ENCODE data around the gene MPPED1. TPM values are rescaled to one million over a fixed set of nuclear protein-coding genes. Genes with fewer than 3 reads are reported as not detected.

MPPED1 gene
- total and polyA plus RNA-seq, 2 donors (not counting 3 experiments of a cell fraction or from before 2014, with no cell fraction given), result not detected

DNA sequence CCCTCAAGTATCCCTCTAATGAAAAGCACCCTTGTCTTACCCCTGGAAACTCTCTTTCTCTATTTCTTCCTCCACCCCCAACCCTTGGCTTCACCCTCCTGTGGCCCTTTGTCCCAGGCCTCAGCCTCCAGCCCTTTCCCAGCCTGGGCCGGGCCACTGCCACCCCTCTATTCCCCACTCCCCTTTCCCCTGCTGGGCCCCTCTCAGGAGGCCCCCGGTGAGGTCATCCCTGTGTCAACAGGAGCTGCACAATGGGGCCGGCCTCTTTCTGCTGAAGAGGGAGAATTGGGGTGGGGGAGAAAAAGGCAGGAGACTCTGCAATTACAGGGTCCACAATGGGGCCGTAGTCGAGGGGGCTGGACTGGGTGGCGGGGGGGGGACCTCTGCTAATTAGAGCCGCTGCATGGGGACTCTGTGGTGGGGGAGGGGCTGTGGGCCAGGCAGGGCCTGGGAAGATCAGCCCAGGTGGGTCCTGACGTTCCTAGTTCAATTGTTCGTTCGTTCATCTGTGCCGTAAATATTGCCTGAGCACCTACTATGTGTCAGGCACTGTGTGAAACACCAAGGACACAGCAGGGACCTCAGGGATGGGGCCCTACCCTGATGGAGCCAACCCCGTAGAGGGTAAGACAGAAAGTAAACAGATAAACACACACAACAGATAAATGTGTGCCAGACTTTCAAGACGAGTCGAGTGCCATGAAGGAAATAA lies 18.5 kb upstream of the MPPED1 start:
- no TSS peak for BruUV-seq (replicated peaks)
- Histone ChIP-seq H3K9me3 (replicated peaks; ENCODE audit: control insufficient read depth, insufficient read depth, low read length) (no peaks in the 10 kb centered on the region), H3K4me1 (ENCODE audit: control insufficient read depth, extremely low read depth, insufficient read depth, low read length) (no peaks in the 10 kb centered on the region), H3K9ac (replicated peaks; ENCODE audit: extremely low read depth, insufficient read depth, low read length) (no peak overlapping the region), H3K9me1 (replicated peaks; ENCODE audit: control insufficient read depth, extremely low read depth, insufficient read depth, low read length) (no peaks in the 10 kb centered on the region), H2AFZ (ENCODE audit: low read depth, low read length) (no peak overlapping the region), H3K36me3 (ENCODE audit: control insufficient read depth in 2 of 2, extremely low read depth in 1 of 2, insufficient read depth in 2 of 2, low read length in 2 of 2) (no peaks in the 10 kb centered on the region), H3K79me2 (ENCODE audit: control insufficient read depth, insufficient read depth, low read length) (no peaks in the 10 kb centered on the region), H3K27me3 (ENCODE audit: control insufficient read depth in 2 of 2, insufficient read depth in 2 of 2, low read length in 2 of 2) (peaks cover 0 to 3% of the 10 kb centered on the region in 2 experiments), H3K4me3 (replicated peaks in 1 of 3; ENCODE audit: insufficient read depth in 1 of 3, low read depth in 1 of 3, low read length in 3 of 3) (no peak overlapping the region), H3K27ac (ENCODE audit: insufficient read depth, low read depth, low read length) (no peak overlapping the region), H3K4me2 (ENCODE audit: insufficient read depth, low read length) (no peak overlapping the region), H4K20me1 (replicated peaks; ENCODE audit: control insufficient read depth, extremely low read depth, insufficient read depth, low read length) (no peaks in the 10 kb centered on the region)
- TF ChIP-seq GATA2 (IDR thresholded peaks at IDR 0.05; ENCODE audit: insufficient read depth, insufficient read length, low read depth, low read length) (no peak), FOS (IDR thresholded peaks at IDR 0.05; ENCODE audit: borderline replicate concordance, insufficient read depth, low read length) (no peak), MYC (IDR thresholded peaks at IDR 0.05; ENCODE audit: low read depth, low read length) (no peak), EZH2 (IDR thresholded peaks at IDR 0.05; ENCODE audit: borderline replicate concordance, low read depth, low read length, severe bottlenecking) (no peak), POLR2AphosphoS5 (IDR thresholded peaks at IDR 0.05; ENCODE audit: insufficient read depth, low read depth, low read length) (no peak), POLR2A (IDR thresholded peaks at IDR 0.05; ENCODE audit: low read depth, low read length) (no peak), JUN (IDR thresholded peaks at IDR 0.05; ENCODE audit: borderline replicate concordance, insufficient read depth, insufficient read length, low read depth) (no peak)
- TF ChIP-seq, protein P1, sequence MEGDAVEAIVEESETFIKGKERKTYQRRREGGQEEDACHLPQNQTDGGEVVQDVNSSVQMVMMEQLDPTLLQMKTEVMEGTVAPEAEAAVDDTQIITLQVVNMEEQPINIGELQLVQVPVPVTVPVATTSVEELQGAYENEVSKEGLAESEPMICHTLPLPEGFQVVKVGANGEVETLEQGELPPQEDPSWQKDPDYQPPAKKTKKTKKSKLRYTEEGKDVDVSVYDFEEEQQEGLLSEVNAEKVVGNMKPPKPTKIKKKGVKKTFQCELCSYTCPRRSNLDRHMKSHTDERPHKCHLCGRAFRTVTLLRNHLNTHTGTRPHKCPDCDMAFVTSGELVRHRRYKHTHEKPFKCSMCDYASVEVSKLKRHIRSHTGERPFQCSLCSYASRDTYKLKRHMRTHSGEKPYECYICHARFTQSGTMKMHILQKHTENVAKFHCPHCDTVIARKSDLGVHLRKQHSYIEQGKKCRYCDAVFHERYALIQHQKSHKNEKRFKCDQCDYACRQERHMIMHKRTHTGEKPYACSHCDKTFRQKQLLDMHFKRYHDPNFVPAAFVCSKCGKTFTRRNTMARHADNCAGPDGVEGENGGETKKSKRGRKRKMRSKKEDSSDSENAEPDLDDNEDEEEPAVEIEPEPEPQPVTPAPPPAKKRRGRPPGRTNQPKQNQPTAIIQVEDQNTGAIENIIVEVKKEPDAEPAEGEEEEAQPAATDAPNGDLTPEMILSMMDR (IDR thresholded peaks at IDR 0.05; ENCODE audit: extremely low read depth in 1 of 2, insufficient read depth in 1 of 2, low read depth in 1 of 2, low read length in 2 of 2), result no peak
- TF ChIP-seq, protein P2, sequence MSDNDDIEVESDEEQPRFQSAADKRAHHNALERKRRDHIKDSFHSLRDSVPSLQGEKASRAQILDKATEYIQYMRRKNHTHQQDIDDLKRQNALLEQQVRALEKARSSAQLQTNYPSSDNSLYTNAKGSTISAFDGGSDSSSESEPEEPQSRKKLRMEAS (IDR thresholded peaks at IDR 0.05; ENCODE audit: insufficient read depth, insufficient read length), result no peak
- intact Hi-C loops (cut with micrococcal nuclease) (no loop called here), dilution Hi-C loops (cut with MboI; ENCODE audit: extremely low pct_ligation_motif_present, low sequenced_read_pairs) (no loop called here)
- ChIA-PET POLR2A (no interaction called here), CTCF (no interaction called here)
- DNase-seq (ENCODE audit: low read depth, low spot score) (no peak), FAIRE-seq (no peak)
